Naive thymus-derived CD8-positive, alpha-beta T cell (primary cell): ENCODE measurements around the gene UBFD1. TPM values are rescaled to one million over a fixed set of nuclear protein-coding genes. Genes with fewer than 3 reads are reported as not detected.
"Not testable (repeated sequence)": the region's sequence is repeated elsewhere in the genome, so short reads cannot be mapped to it uniquely, and the experiment has no call there.

ENCODE experiments used
- ATAC-seq, 2 donors: fragments of 150-1000 bp; cut with Tn5 transposase in 1 of 2; sonication (Bioruptor Pico), chemical (Tn5 transposase) in 1 of 2; 1 replicate in 1 of 2; 2 replicates in 1 of 2; pipeline ENCODE4 v1.10.0; 2021; ENCODE audit warnings: mild to moderate bottlenecking in 2 of 2, moderate library complexity in 2 of 2
- POLR2A ChIA-PET: fragments of 350-600 bp; sonication (Branson Sonifier 250); formaldehyde crosslinking; loops from one replicate; lab custom pipeline; 2021; ENCODE audit warnings: antibody characterized with exemption; lab: Charles Lee
- DNase-seq, 10 donors: peaks; one replicate each; pipeline versions ENCODE4 v3.0.0 to v3.0.0-alpha.2; 2020 to 2022
- H3K27ac Mint-ChIP-seq, 10 donors: one replicate each; pipeline ENCODE4 v1.8.0; 2020 to 2022; ENCODE audit warnings: mild to moderate bottlenecking in 10 of 10, mixed read lengths in 10 of 10, moderate library complexity in 4 of 10, inconsistent platforms in 1 of 10
- H3K27me3 Mint-ChIP-seq, 5 donors: one replicate each; pipeline ENCODE4 v1.8.0; 2021 to 2022; ENCODE audit warnings: mixed read lengths in 5 of 5
- H3K36me3 Mint-ChIP-seq, 3 donors: one replicate each; pipeline ENCODE4 v1.8.0; 2020 to 2022; ENCODE audit warnings: mixed read lengths in 3 of 3, mild to moderate bottlenecking in 2 of 3, inconsistent platforms in 1 of 3
- H3K4me1 Mint-ChIP-seq, 4 donors: one replicate each; pipeline ENCODE4 v1.8.0; 2021 to 2022; ENCODE audit warnings: mixed read lengths in 4 of 4
- H3K4me3 Mint-ChIP-seq, 10 donors: one replicate each; pipeline ENCODE4 v1.8.0; 2020 to 2022; ENCODE audit warnings: mild to moderate bottlenecking in 10 of 10, mixed read lengths in 10 of 10, moderate library complexity in 6 of 10, inconsistent platforms in 1 of 10
- H3K9me3 Mint-ChIP-seq, 9 donors: one replicate each; pipeline ENCODE4 v1.8.0; 2020 to 2022; ENCODE audit warnings: mixed read lengths in 9 of 9, mild to moderate bottlenecking in 3 of 9, inconsistent platforms in 1 of 9, moderate library complexity in 1 of 9
- polyA plus RNA-seq, 3 donors: library from polyadenylated mRNA; unstranded; fragments of 300-500 nt; fragmentation: Illumina TruSeq; gene quantifications; one replicate each; pipeline ENCODE4 v1.2.3, GENCODE V29; 2021
- total RNA-seq, 8 experiments: library from RNA in 2 of 8; stranded (reverse) in 2 of 8; gene quantifications; one replicate each; pipeline ENCODE4 v1.2.3 and lab custom pipeline; 2021 to 2026

The UBFD1 gene, protein sequence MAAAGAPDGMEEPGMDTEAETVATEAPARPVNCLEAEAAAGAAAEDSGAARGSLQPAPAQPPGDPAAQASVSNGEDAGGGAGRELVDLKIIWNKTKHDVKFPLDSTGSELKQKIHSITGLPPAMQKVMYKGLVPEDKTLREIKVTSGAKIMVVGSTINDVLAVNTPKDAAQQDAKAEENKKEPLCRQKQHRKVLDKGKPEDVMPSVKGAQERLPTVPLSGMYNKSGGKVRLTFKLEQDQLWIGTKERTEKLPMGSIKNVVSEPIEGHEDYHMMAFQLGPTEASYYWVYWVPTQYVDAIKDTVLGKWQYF
- total RNA-seq (10 to 100 TPM; 52.5 to 58.7 TPM), polyA plus RNA-seq (10 to 100 TPM; 12.2 to 15.4 (median 12.6) TPM), total RNA-seq (lab: John Stamatoyannopoulos, UW) (34.2 to 63.1 (median 47.8) reads per million in 6 experiments)

DNA sequence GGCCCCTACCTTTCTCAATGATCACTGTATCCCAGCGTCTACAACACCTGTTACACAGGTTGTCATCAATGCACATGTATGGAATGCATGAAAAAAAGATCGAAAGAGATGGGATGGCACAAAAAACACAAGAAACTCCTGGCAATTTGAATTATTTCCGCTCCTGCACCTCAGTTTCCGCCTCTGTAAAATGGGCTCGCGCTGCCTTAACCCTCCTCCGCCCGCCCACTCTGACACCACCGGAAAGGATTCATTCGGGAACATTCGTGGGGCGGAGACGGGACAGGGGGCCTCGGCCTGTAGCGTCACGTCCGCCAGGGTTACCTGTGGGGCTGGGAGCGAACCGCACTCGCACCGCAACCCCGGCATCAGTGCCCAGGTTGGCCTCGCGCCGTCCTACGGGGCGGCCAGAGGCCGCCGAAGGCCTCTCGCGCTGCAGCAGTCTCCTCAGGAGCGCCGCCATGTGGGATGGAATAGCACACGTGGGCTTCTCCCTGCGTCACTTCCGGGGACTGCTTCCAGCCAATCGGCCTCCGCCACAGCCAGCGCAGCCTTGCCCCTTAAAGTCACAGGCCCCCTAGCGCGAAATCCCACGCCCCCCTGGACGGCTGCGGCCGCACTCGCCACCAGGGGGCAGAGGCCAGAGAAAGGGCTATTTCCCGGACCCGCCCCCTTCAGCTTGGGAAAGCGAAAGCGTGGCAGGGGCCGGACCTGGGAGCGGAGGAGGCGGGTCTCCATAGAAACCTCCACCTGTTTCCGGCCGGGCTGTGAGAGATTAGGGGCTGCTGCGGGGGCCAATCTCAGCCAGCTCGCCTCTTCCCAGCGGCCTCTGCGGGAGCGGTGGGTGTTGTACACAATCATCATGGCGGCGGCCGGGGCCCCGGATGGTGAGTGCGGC, at the start of gene UBFD1, which contains the start of gene EARS2:
Gene UBFD1 (plus strand): TSS at position 847 of the 898 bp plus-strand sequence. CDS start 16 bp downstream, at position 863.
Gene EARS2 (minus strand): TSS at position 470 of the 898 bp plus-strand sequence. CDS start 7 bp downstream, at position 463.
- H3K4me1 Mint-ChIP-seq, result peaks cover 14 to 48% (median 36%) of the 10 kb centered on the region in 4 donors
- H3K36me3 Mint-ChIP-seq, result peaks cover 0 to 39% (median under 1%) of the 10 kb centered on the region in 3 donors
- DNase-seq, result peak; percentile 86 to 99 (median 96)
- H3K27me3 Mint-ChIP-seq, result no peaks in the 10 kb centered on the region
- POLR2A ChIA-PET, result interaction anchor here (0.6 to 1.3 kb wide), 4 partner anchors 35 to 85 kb away, joined by 3 to 8 read pairs (median 4); partner anchors contain the start of gene GGA2
- peak within 1 kb of the TSS; percentile 88 to 96 (median 93) for H3K4me3 Mint-ChIP-seq
- H3K9me3 Mint-ChIP-seq, result no peaks in the 10 kb centered on the region
- peak within 1 kb of the TSS; percentile 78 to 97 (median 96) for H3K27ac Mint-ChIP-seq
- ATAC-seq, result peak; percentile 92 to 93

DNA sequence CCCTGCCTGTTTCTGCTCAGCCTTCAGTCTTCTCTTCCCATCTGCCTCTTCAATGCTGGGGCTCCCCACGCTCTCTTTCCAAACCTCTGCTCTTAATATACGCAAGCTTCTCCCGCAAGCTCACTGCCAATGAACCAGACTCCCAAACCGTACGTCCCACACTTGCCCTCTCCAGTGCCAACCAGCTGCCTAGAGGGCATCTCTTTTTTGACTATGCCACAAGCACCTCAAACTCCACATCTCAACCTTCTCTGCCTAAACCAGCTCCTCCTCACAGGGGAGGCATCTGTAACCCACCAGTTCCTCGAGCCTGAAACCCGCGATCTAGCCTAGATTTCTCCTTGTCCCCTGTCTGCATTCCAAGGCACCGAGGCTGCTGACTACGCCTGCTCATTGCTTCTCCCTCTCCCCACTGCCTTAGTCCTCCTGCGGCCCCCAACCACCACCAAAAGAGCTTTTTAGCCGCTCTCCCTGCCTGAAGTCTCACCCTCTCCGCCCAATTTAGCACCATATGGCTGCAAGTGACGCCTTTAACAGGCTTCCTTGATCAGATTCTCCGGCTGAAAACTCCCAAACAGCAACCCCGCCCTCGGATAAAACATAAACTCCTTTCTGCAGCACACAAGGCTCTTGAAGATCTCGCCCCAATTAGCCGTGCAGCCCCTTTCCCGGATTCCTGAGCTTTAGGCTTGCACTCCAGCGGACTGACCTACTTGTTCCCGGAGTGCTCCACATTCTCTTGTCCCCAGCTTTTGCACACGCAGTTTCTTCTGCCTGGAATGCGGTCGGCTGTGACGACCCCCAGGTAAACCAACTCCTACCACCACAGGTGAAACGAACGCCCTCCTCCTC, 48.7 kb upstream of the UBFD1 start:
- POLR2A ChIA-PET, result interaction anchor here (1.1 to 1.6 kb wide), 2 partner anchors 12 to 49 kb away, joined by 4 to 8 read pairs; partner anchors contain the start of genes EARS2 and UBFD1
- no peaks in the 10 kb centered on the region for H3K9me3 Mint-ChIP-seq
- peaks cover 31 to 70% (median 59%) of the 10 kb centered on the region in 4 donors for H3K4me1 Mint-ChIP-seq
- ATAC-seq (no peak), DNase-seq (no peak)
- peak overlapping the region; percentile 87 to 98 (median 94) for H3K4me3 Mint-ChIP-seq
- H3K27ac Mint-ChIP-seq, result peak overlapping the region; percentile 35 to 95 (median 84)
- H3K36me3 Mint-ChIP-seq, result no peaks in the 10 kb centered on the region
- H3K27me3 Mint-ChIP-seq, result no peaks in the 10 kb centered on the region

DNA sequence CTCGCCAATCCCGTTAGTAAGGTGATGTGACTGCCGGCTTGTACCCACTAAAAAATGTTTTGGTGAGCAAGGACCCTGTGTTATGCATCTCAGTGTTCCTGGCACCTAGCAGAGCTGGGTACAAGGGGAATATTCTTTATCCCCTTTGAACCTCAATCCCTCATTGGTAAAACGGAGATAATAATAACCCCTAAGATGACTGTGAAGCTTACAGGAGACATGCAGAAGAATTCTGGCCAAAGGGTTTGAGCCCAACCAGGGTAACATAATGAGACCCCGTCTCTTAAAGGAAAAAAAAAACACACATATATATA, 48.1 kb upstream of the UBFD1 start:
- Mint-ChIP-seq H3K36me3 (no peaks in the 10 kb centered on the region), H3K4me1 (peaks cover 31 to 70% (median 61%) of the 10 kb centered on the region in 4 donors), H3K9me3 (no peaks in the 10 kb centered on the region), H3K27me3 (no peaks in the 10 kb centered on the region), H3K4me3 (peak overlapping the region; percentile 87 to 98 (median 94)), H3K27ac (peak overlapping the region; percentile 35 to 95 (median 84))
- POLR2A ChIA-PET, result interaction anchor here (1.0 to 1.6 kb wide), 4 partner anchors 11 to 431 kb away, joined by 3 to 8 read pairs (median 5); partner anchors contain the start of genes DCTN5, EARS2, PALB2 and UBFD1
- DNase-seq, result no peak
- ATAC-seq, result no peak

DNA sequence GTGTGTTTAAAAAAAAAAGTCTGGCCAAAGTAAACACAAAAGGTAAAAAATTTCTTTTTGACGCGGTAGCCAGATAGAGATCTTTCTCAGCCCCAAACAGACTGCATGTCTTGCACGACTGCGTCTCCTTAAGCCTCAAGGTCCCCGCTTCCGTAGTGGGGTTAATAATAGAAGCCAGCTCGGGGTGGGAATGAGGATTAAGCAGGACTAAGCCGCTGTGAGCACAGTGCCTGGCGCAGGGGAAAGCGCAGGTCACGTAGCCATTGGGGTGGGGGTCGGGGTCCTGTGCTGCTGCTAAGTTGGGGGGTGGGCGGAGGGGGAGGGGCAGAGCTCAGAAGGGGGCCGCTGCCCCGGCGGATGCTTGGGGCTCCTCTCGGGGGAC, 47.8 kb upstream of the UBFD1 start:
- ATAC-seq (peak; percentile 42 to 49), DNase-seq (peak in 7 of 10 donors; percentile 16 to 49 (median 33))
- H3K27ac Mint-ChIP-seq, result peak overlapping the region; percentile 35 to 96 (median 84)
- no peaks in the 10 kb centered on the region for H3K9me3 Mint-ChIP-seq
- H3K27me3 Mint-ChIP-seq, result no peaks in the 10 kb centered on the region
- POLR2A ChIA-PET, result interaction anchor here (0.9 to 1.6 kb wide), 5 partner anchors 11 to 430 kb away, joined by 3 to 8 read pairs (median 4); partner anchors contain the start of genes DCTN5, EARS2, PALB2 and UBFD1
- peak overlapping the region; percentile 87 to 98 (median 94) for H3K4me3 Mint-ChIP-seq
- peaks cover 32 to 70% (median 62%) of the 10 kb centered on the region in 4 donors for H3K4me1 Mint-ChIP-seq
- no peaks in the 10 kb centered on the region for H3K36me3 Mint-ChIP-seq

DNA sequence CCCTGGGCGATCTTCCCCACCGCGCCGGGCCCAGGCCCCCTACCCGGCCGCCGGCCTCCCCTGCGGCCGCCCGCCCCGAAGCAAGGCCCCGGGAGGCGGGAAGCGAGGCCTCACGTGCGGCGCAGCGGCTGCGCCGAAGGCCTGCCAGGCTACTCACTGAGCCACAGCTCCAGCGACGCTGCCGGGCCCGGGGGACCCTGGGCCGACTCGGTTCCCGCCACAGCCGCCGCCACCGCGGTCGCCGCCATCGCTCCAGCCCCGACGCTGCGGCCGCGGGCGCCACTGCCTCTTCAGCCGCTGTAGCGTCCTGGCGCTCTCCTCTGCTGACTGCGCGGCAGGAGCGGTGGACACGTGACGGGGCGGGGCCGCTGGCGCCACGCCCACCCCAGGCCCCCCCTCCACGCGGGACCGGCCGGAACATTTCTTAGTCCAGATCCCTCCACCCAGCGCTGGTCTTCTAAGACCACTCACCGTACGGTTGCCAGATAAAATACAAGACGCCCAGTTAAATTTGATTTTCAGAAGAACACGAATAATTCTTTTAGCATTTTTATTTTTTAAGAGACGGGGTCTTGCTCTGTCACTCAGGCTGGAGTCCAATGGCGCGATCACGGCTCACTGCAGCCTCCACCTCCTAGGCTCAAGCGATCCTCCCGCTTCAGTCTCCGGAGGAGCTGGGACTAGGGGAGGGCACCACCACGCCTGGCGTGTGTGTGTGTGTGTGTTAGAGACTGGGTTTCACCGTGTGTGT, 47.2 kb upstream of the UBFD1 start, which contains the start of gene GGA2:
Gene GGA2 (minus strand): TSS at position 331 of the 751 bp plus-strand sequence. CDS start 83 bp downstream, at position 248.
- Mint-ChIP-seq H3K27ac (peak within 1 kb of the TSS; percentile 63 to 96 (median 92)), H3K27me3 (no peaks in the 10 kb centered on the region), H3K4me1 (peaks cover 30 to 70% (median 61%) of the 10 kb centered on the region in 4 donors), H3K9me3 (no peaks in the 10 kb centered on the region), H3K4me3 (peak within 1 kb of the TSS; percentile 87 to 98 (median 94)), H3K36me3 (no peaks in the 10 kb centered on the region)
- POLR2A ChIA-PET, result interaction anchor here (0.7 to 1.6 kb wide), 6 partner anchors 11 to 1334 kb away, joined by 3 to 8 read pairs (median 4); partner anchors contain the start of genes DCTN5, EARS2, PALB2 and UBFD1
- peak; percentile 59 to 85 (median 74) for DNase-seq
- peak; percentile 90 to 92 for ATAC-seq

DNA sequence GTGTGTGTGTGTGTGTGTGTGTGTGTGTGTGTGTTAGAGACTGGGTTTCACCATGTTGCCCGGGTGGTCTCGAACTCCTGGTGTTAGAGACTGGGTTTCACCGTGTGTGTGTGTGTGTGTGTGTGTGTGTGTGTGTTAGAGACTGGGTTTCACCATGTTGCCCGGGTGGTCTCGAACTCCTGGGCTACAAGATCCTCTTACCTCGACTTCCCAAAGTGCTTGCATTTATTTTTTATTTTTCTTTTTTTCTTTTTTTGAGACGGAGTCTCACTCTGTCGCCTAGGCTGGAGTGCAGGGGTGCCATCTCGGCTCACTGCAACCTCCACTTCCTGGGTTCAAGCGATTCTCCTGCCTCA, 46.6 kb upstream of the UBFD1 start:
- POLR2A ChIA-PET, result interaction anchor here (0.7 to 1.4 kb wide), 3 partner anchors 37 to 1335 kb away, joined by 3 to 6 read pairs (median 3); partner anchors contain the start of genes DCTN5 and PALB2
- H3K27ac Mint-ChIP-seq, result peak overlapping the region; percentile 14 to 93 (median 80)
- H3K27me3 Mint-ChIP-seq, H3K9me3 Mint-ChIP-seq, ATAC-seq, H3K36me3 Mint-ChIP-seq, DNase-seq: not testable (repeated sequence)
- peaks cover 34 to 69% (median 62%) of the 10 kb centered on the region in 4 donors for H3K4me1 Mint-ChIP-seq
- H3K4me3 Mint-ChIP-seq, result peak overlapping the region; percentile 79 to 92 (median 88)

DNA sequence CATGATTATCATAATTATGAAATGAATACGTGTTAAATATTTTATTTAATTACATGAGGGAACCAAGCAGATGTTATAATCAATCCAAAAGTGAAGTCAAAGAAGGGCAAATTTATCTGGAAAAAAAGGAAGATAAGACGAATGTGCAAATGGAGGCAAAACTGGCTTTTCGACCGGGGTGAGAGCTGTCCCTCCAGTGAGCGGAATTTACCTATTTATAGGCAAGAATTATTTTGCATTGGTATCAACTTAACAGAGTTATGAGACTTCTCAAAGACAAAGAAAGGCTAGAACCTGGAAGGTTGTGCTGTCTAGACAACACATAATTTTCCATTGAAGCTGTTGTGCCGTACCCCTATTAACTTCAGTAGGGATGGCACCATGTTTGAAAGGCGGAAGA, 45.8 kb upstream of the UBFD1 start:
- POLR2A ChIA-PET, result no interaction called here
- no peaks in the 10 kb centered on the region for H3K36me3 Mint-ChIP-seq
- no peak for ATAC-seq
- H3K9me3 Mint-ChIP-seq, result no peaks in the 10 kb centered on the region
- H3K4me1 Mint-ChIP-seq, result peaks cover 32 to 69% (median 61%) of the 10 kb centered on the region in 4 donors
- DNase-seq, result no peak
- H3K27ac Mint-ChIP-seq, result peak overlapping the region in 1 of 10 donors; percentile 11
- no peaks in the 10 kb centered on the region for H3K27me3 Mint-ChIP-seq
- H3K4me3 Mint-ChIP-seq, result peak overlapping the region in 8 of 10 donors; percentile 47 to 92 (median 84)

DNA sequence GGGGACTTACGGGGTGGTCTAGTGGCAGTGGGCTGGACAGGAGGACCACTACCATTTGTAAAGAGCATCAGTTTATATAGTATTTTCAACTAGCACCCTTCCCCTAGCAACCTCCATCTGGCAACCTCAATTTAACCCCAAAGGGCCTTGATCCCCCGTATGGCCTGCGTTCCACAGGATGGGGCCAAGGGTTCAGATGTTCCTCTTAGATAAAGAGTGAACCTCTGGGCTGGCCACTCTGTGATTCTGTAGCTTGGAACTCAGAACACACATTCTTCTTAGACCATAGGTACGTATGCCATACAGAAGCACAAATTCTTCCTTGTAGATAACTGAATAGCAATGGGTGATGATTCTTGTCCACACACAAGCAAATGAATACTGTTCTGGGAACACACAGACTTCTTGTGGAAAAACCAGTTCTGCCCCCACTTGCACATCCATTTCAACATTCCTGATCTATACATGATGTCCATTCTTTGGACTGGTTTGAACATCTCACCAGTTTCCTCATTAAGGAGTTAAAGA, 45.3 kb upstream of the UBFD1 start:
- H3K27me3 Mint-ChIP-seq, result no peaks in the 10 kb centered on the region
- no peak for DNase-seq
- no peak for ATAC-seq
- no peaks in the 10 kb centered on the region for H3K36me3 Mint-ChIP-seq
- H3K27ac Mint-ChIP-seq, result no peak overlapping the region
- no peaks in the 10 kb centered on the region for H3K9me3 Mint-ChIP-seq
- H3K4me3 Mint-ChIP-seq, result peak overlapping the region in 4 of 10 donors; percentile 7 to 69 (median 47)
- POLR2A ChIA-PET, result no interaction called here
- H3K4me1 Mint-ChIP-seq, result peaks cover 29 to 67% (median 57%) of the 10 kb centered on the region in 4 donors

DNA sequence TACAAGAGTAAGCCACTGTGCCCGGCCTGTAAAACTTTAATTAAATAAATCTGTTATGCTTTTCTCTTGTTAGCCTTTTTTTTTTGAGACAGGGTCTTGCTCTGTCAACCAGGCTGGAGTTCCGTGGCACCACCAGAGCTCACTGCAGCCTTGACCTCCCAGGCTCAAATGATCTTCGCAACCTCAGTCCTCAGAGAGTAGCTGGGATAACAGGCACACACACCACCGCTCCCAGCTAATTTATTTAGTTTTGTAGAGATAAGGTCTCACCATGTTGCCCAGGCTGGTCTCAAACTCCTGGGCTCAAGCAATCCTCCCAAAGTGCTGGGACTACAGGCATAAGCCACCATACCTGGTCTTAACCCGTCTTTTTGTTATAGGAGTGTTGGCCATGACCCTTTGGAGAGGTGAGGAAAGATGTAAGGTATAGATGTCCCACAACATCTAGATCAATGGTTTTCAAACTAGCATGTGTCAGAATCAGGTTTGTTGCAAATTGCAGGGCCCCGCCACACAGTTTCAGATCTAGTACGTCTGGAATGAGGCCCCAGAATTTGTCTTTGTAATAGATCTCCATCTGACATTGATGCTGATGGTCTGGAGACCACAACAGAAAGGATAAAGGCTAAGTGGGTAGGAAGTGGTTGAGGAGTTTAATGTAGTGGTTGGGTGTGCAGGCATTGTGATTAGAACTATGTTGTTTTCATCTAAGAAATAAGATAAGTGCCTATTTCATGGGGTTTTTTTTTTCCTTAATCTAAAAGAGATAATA, 43.0 kb upstream of the UBFD1 start:
- peak in 6 of 10 donors; percentile 7 to 62 (median 41) for DNase-seq
- POLR2A ChIA-PET, result interaction anchor here (0.5 kb wide), 1 partner anchor 16 kb away, joined by 6 read pairs; no protein-coding TSS in a partner anchor
- peak in 1 of 2 donors; percentile 56 for ATAC-seq
- Mint-ChIP-seq H3K36me3 (peaks cover 0 to 5% (median 3%) of the 10 kb centered on the region in 3 donors), H3K9me3 (no peaks in the 10 kb centered on the region), H3K4me1 (peaks cover 17 to 64% (median 37%) of the 10 kb centered on the region in 4 donors), H3K27me3 (no peaks in the 10 kb centered on the region), H3K4me3 (peak overlapping the region in 9 of 10 donors; percentile 9 to 69 (median 47)), H3K27ac (peak overlapping the region; percentile 13 to 70 (median 48))

DNA sequence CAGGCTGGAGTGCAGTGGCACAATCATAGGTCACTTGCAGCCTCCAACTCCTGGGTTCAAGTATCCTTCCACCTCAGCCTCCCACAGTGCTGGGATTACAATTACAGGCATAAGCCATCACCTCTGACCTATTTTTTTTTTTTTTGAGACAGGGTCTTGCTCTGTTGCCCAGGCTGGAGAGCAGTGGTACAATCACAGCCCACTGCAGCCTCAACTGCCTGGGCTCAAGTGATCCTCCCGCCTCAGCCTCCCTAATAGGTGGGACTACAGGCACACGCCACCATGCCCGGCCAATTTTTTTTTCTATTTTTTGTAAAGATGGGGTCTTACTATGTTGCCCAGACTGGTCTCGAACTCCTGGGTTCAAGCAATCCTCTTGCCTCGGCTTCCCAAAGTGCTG, 41.6 kb upstream of the UBFD1 start:
- Mint-ChIP-seq H3K4me3 (peak overlapping the region in 3 of 10 donors; percentile 22 to 54 (median 49)), H3K27ac (peak overlapping the region in 3 of 10 donors; percentile 47 to 63 (median 47)), H3K27me3 (no peaks in the 10 kb centered on the region), H3K9me3 (no peaks in the 10 kb centered on the region), H3K4me1 (peaks cover 14 to 68% (median 32%) of the 10 kb centered on the region in 4 donors), H3K36me3 (peaks cover 0 to 14% (median 5%) of the 10 kb centered on the region in 3 donors)
- DNase-seq (no peak), ATAC-seq (no peak)
- POLR2A ChIA-PET, result interaction anchor here (0.7 kb wide), 1 partner anchor 1331 kb away, joined by 5 read pairs; no protein-coding TSS in a partner anchor
